Measurements from ENCODE around the gene CHIC1.
"Not testable (repeated sequence)": the region's sequence is repeated elsewhere in the genome, so short reads cannot be mapped to it uniquely, and the experiment has no call there.

DNA sequence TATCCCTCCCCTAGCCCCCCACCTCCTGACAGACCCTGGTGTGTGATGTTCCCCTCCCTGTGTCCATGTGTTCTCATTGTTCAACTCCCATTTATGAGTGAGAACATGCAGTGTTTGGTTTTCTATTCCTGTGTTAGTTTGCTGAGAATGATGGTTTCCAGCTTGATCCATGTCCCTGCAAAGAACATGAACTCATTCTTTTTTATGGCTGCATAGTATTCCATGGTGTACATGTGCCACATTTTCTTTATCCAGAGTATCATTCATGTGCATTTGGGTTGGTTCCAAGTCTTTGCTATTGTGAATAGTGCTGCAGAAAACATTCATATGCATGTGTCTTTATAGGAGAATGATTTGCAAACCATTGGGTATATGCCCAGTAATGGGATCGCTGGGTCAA lies 34.8 kb downstream of the CHIC1 start:
- TF ChIP-seq, protein P1, sequence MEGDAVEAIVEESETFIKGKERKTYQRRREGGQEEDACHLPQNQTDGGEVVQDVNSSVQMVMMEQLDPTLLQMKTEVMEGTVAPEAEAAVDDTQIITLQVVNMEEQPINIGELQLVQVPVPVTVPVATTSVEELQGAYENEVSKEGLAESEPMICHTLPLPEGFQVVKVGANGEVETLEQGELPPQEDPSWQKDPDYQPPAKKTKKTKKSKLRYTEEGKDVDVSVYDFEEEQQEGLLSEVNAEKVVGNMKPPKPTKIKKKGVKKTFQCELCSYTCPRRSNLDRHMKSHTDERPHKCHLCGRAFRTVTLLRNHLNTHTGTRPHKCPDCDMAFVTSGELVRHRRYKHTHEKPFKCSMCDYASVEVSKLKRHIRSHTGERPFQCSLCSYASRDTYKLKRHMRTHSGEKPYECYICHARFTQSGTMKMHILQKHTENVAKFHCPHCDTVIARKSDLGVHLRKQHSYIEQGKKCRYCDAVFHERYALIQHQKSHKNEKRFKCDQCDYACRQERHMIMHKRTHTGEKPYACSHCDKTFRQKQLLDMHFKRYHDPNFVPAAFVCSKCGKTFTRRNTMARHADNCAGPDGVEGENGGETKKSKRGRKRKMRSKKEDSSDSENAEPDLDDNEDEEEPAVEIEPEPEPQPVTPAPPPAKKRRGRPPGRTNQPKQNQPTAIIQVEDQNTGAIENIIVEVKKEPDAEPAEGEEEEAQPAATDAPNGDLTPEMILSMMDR (IDR thresholded peaks at IDR 0.05), result not testable (repeated sequence)
- not testable (repeated sequence) for TF ChIP-seq EZH2 (IDR thresholded peaks at IDR 0.05)

All from neural progenitor cell (in vitro differentiated cells).